Adrenal gland (tissue), 12 donors: ENCODE results near the gene EPHA4. TPM values are rescaled to one million over a fixed set of nuclear protein-coding genes. Genes with fewer than 3 reads are reported as not detected.
A peak's percentile ranks its signal among the peaks of the same experiment; 100 is the strongest.

Experiments
- DNase-seq, 7 donors: peaks; one replicate each; pipeline ENCODE4 v3.0.0-alpha.2; 2019 to 2020
- H3K27ac ChIP-seq, 5 donors: fragments of 200-600 bp; sonication (generic) in 4 of 5; 1 replicate in 3 of 5; 2 replicates in 2 of 5; pipeline versions ENCODE4 v1.5.1 to v1.8.0; 2016 to 2020; ENCODE audit warnings: mild to moderate bottlenecking in 1 of 5
- H3K27me3 ChIP-seq: fragments of 200-600 bp; 2 replicates; pipeline ENCODE4 v1.8.0; 2021
- H3K36me3 ChIP-seq, 2 donors: fragments of 200-600 bp; replicated peaks in 1 of 2; 1 replicate in 1 of 2; 2 replicates in 1 of 2; pipeline versions ENCODE4 v1.5.1 to v1.8.0; 2018 to 2022
- H3K4me1 ChIP-seq, 2 donors: fragments of 200-600 bp; replicated peaks in 1 of 2; 1 replicate in 1 of 2; 2 replicates in 1 of 2; pipeline versions ENCODE4 v1.5.1 to v1.8.0; 2018 to 2021
- H3K4me3 ChIP-seq, 4 donors: fragments of 200-600 bp; sonication (generic) in 3 of 4; one replicate each; pipeline ENCODE4 v1.5.1; 2016 to 2018
- H3K9me3 ChIP-seq, 3 donors: fragments of 200-600 bp; sonication (generic) in 1 of 3; replicated peaks in 1 of 3; 1 replicate in 2 of 3; 2 replicates in 1 of 3; pipeline versions ENCODE4 v1.5.1 to v1.8.0; 2016 to 2021
- POLR2A ChIP-seq, 2 donors: fragments of 450-650 bp; IDR thresholded peaks; one replicate each; pipeline ENCODE4 v1.6.1; 2017; ENCODE audit warnings: antibody characterized with exemption in 2 of 2, mild to moderate bottlenecking in 2 of 2, moderate library complexity in 1 of 2
- WGBS, 4 donors: extraction: QIAGEN DNeasy Blood & Tissue Kit in 2 of 4; methylation state at CpG; one replicate each; pipeline versions ENCODE4 v1.1.5 to v1.1.7; 2013 to 2017; 5-methylcytosine and 5-hydroxymethylcytosine counted together
- intact Hi-C, 2 donors: fragments of 100-400 bp; cut with DNase I; formaldehyde crosslinking; loops; one replicate each; pipeline versions ENCODE4 v1.14.1 to v1.15.0; 2022 to 2023
- polyA plus RNA-seq, 3 donors: library from polyadenylated mRNA; stranded (reverse); fragments of 200-250 nt in 2 of 3; fragments of 350-450 nt in 1 of 3; fragmentation: Illumina TruSeq in 1 of 3; extraction: RNeasy Lipid Tissue Mini Kit (QIAGEN cat#74804) in 1 of 3; gene quantifications; one replicate each; pipeline ENCODE4 v1.2.3, GENCODE V29; 2013 to 2014
- total RNA-seq, 9 donors: library from RNA; depleted of rRNA in 4 of 9; stranded (reverse); fragments of >200 nt in 4 of 9; fragments of 120-200 nt in 1 of 9; fragmentation: NEBNext Ultra II Directional in 1 of 9; extraction: Animal tissue kit (Norgen Biotek cat#: 25700) in 1 of 9; gene quantifications; one replicate each; pipeline versions ENCODE4 v1.1.0 to v1.2.4, GENCODE V29; 2013 to 2023
- TF ChIP-seq, protein P1 (sequence below), 6 experiments: fragments of 450-650 bp in 4 of 6; fragments of 200-600 bp in 2 of 6; sonication (generic) in 1 of 6; IDR thresholded peaks; 1 replicate in 5 of 6; 2 replicates in 1 of 6; pipeline versions ENCODE4 v1.5.1 to v1.8.0; 2016 to 2021; ENCODE audit warnings: antibody characterized with exemption in 6 of 6, mild to moderate bottlenecking in 2 of 6, moderate library complexity in 1 of 6
- donor health status: healthy with polysubstance abuse.
- donor health status: Bipolar disorder and iron deficiency.
- donor health status: DM: yes; HTN: yes; CAD: no.
- donor health status: DM: no; HTN: no; CAD: no.
- donor health status: DM: no; HTN: no; CAD: no.
- donor health status: DM: yes; HTN: yes; CAD: no.

EPHA4 gene
- total and polyA plus RNA-seq, 12 donors, result 3.0 to 72.9 (median 12.1) TPM

DNA sequence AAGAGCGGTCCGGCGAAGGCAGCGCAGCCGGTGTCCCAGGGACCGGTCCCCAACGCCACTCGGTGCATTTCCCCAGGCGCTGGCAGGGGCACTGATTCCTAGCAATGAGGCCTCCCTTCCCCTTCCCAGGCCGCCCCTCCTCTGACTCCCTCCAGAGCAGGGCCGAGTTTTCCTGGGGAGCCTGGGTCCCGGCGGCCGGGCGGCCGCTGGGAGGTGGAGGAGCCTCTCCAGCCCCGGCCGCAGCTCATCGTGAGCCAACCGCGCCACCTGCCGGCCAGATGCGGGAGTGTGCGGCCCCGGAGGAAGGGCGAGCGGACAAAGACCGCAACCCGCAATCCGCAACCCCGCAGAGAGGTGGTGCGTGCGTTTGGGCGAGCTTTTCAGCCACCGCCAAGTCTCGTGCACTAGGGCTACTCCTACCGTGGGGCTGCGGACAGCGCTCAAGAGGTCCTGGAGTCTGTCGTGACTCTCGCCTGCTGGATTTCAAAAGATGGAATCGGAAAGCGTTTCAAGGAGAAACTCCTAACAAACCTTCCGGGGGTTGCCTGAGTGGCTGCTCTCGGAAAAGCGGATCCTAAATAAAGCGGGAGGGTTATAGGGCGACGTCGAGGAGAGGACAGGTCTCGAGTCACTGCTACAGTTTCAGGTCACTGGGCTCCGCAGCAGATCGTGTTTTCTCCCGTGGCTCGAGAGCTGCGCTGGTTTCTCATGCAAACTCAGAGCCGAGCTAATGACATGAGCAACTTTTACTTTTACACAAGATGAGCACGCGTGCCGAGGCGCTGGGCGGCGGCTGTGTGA is 1.5 kb upstream of the EPHA4 start:
- no peaks in the 10 kb centered on the region for H3K36me3 ChIP-seq
- peak; percentile 76 to 89 (median 86) for DNase-seq
- no peaks in the 10 kb centered on the region for H3K9me3 ChIP-seq
- TF ChIP-seq, protein P1, sequence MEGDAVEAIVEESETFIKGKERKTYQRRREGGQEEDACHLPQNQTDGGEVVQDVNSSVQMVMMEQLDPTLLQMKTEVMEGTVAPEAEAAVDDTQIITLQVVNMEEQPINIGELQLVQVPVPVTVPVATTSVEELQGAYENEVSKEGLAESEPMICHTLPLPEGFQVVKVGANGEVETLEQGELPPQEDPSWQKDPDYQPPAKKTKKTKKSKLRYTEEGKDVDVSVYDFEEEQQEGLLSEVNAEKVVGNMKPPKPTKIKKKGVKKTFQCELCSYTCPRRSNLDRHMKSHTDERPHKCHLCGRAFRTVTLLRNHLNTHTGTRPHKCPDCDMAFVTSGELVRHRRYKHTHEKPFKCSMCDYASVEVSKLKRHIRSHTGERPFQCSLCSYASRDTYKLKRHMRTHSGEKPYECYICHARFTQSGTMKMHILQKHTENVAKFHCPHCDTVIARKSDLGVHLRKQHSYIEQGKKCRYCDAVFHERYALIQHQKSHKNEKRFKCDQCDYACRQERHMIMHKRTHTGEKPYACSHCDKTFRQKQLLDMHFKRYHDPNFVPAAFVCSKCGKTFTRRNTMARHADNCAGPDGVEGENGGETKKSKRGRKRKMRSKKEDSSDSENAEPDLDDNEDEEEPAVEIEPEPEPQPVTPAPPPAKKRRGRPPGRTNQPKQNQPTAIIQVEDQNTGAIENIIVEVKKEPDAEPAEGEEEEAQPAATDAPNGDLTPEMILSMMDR (IDR thresholded peaks at IDR 0.05), result peak; percentile 89 to 99 (median 98)
- peak in 1 of 2 donors; percentile 40 for TF ChIP-seq POLR2A (IDR thresholded peaks at IDR 0.05)
- WGBS, 4 donors, result 0 to 1% (median 1%) methylated on average over 25 to 63 of the region's 63 CpGs
- intact Hi-C loops, result loop anchor here (2.0 to 5.0 kb wide), 3 partner anchors 886 to 1836 kb away; no protein-coding TSS in a partner anchor
- H3K27me3 ChIP-seq, result peaks cover 29% of the 10 kb centered on the region
- peak overlapping the region in 3 of 5 donors; percentile 64 to 88 (median 71) for H3K27ac ChIP-seq
- H3K4me1 ChIP-seq, result peaks cover 9 to 17% of the 10 kb centered on the region in 2 donors
- peak overlapping the region; percentile 7 to 83 (median 35) for H3K4me3 ChIP-seq

DNA sequence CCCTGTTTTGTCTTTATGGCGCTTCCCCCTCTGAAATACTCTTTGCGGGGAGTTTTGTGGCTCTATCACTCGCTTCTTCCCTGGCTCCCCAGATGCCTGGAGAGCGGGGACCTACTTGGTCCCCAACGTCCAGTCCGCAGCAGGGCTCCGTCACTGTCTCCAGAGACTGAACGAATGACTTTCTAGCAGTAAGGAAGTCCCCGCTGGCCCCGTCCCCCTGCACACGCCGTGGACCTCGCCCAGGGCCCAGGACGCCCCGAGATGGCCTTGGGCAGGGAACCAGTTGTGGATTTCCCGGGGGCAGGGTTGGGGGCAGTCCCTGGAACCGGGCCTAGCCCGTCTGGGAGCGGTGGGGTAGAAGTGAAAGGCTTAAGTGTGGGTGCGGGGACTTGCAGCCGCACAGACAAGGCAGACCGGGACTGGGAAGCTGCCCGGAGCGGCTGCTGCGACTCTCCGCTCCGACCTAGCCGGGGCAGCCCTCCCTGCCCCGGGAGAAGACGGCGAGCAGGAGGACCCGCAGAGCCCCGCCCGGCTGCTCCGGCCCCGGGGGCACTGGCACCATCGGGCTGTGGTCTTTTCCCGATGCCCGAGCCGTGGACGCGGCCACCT is 821 bp upstream of the EPHA4 start:
- intact Hi-C loops, result loop anchor here (2.0 to 5.0 kb wide), 3 partner anchors 886 to 1836 kb away; no protein-coding TSS in a partner anchor
- peak overlapping the region in 3 of 4 donors; percentile 29 to 83 (median 41) for H3K4me3 ChIP-seq
- WGBS, 4 donors, result 1 to 2% (median 1%) methylated on average over 7 to 42 of the region's 42 CpGs
- TF ChIP-seq, protein P1 (IDR thresholded peaks at IDR 0.05), result no peak
- TF ChIP-seq POLR2A (IDR thresholded peaks at IDR 0.05), result peak in 1 of 2 donors; percentile 49
- H3K36me3 ChIP-seq, result no peaks in the 10 kb centered on the region
- H3K9me3 ChIP-seq, result no peaks in the 10 kb centered on the region
- H3K27ac ChIP-seq, result peak overlapping the region in 3 of 5 donors; percentile 64 to 88 (median 71)
- DNase-seq, result peak; percentile 49 to 64 (median 56)
- H3K4me1 ChIP-seq, result peaks cover 9 to 17% of the 10 kb centered on the region in 2 donors
- peaks cover 24% of the 10 kb centered on the region for H3K27me3 ChIP-seq

DNA sequence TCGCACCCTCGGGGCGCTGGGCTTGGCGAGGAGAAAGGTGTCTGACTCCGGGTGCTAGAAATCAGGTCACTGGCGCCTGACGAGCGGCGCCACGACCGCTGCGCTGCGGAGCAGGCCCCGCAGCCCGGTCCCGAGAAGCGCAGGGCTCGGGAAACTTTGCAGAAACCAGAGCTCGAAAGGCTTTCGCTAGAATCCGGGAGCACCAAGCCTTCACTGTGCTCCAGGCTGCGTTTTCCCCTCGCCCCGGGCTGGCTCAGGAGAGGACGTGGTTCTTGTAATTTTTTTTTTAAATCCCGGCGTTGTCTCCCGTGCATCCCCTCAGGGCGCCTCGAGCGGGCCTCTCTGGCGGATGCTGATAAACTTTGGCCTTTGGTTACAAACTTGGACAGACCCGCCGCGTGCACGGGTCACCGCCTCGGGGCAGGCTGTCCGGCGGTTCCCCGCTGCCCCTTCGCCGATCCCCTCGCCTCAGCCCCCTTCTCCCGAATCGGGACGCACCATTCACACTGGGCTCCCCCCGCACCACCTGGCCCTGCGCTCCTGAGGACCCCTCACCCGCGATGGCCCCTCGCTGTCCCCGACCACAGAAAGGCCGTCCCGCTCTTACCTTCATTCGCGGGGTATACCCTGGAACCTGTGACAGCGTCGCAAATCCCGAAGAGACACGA is 419 bp downstream of the EPHA4 start:
- TF ChIP-seq POLR2A (IDR thresholded peaks at IDR 0.05), result no peak
- TF ChIP-seq, protein P1 (IDR thresholded peaks at IDR 0.05), result no peak
- Histone ChIP-seq H3K9me3 (no peaks in the 10 kb centered on the region), H3K27ac (peak overlapping the region in 1 of 5 donors; percentile 66), H3K4me3 (peak overlapping the region in 3 of 4 donors; percentile 9 to 83 (median 41)), H3K4me1 (peaks cover 9 to 17% of the 10 kb centered on the region in 2 donors), H3K36me3 (no peaks in the 10 kb centered on the region), H3K27me3 (peaks cover 20% of the 10 kb centered on the region)
- WGBS, 4 donors, result 0 to 1% (median 0%) methylated on average over 16 to 61 of the region's 61 CpGs
- intact Hi-C loops, result loop anchor here (2.0 to 5.0 kb wide), 3 partner anchors 884 to 1834 kb away; no protein-coding TSS in a partner anchor
- DNase-seq, result peak; percentile 15 to 54 (median 33)
